ENCODE results near the gene SEC22B.
"Not testable (repeated sequence)": the region's sequence is repeated elsewhere in the genome, so short reads cannot be mapped to it uniquely, and the experiment has no call there.

Gene SEC22B

GRCh38 chr1:120144626-120145025, 31.7 kb downstream of the SEC22B start:
- not testable (repeated sequence) for DNase-seq

DNA sequence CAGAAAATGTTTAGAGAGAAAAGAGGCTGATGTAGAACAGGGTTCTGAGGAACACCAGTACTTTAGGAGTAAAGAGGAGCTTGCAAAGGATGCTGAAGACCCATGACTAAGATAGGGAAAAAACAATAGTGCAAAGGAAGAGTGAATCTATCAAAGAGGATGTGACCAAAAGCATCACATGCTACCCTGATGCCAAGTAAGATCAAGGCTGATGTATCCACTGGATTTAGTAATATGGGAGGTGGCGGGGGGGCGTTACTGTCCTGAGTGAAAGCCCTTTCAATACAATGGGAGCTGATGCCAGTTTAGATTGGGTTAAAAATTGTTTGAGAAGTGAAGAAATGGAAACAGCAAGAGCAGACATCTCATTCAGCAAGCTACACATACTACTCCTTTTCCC, 32.2 kb downstream of the SEC22B start:
- not testable (repeated sequence) for DNase-seq

GRCh38 chr1:120143334-120143733, 33.0 kb downstream of the SEC22B start:
- DNase-seq, result peak; percentile 62

- peak; percentile 84 for DNase-seq
Observed at GRCh38 chr1:120142512-120143263, 33.6 kb downstream of the SEC22B start.

DNA sequence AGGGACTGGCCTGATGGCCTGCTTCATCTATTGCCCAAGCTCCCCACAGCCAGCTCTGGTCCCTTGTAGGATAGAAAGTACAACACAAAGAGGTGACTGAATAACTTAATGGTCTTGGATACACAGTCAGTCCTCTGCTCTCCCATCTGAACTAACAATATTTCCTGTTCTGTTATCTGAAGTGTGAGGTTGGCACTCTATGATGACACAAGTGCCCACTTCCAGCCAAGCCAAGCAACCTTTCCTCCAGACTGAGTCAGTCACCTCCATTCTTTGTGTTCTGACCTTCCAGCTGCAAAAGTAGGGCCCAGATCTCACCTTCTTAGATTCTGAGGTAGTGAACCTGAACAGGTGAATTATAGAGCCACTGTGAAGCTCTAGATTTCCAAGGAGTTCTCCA, 34.5 kb downstream of the SEC22B start:
- not testable (repeated sequence) for DNase-seq

DNA sequence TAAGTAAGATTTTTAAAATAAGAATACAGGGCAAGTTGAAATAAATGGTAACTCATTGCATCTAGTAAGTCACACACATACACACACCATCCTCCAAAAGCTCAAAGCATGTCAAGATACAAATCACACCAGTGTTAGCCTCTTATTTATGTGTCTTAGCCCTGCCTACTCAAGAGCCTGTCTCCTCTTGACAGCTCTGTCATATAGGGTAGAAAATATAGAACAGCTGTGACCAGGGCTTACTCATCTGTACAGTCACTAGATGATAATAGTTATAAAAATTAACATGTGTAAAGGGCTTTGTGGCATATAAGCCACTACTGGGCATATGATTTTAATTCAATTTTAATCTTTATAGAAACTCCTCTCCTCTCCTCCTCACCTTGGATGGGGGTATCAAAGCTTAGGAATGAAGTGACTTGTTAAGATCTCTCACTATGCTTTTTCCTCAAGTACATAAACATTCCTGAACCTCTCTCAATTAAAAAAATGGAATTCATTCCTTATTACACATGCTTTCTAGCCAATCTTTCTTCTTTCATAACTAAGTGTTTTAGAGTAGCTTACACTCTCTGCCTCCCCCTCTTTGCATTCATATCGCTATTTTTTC, 35.6 kb downstream of the SEC22B start:
- not testable (repeated sequence) for DNase-seq

DNA sequence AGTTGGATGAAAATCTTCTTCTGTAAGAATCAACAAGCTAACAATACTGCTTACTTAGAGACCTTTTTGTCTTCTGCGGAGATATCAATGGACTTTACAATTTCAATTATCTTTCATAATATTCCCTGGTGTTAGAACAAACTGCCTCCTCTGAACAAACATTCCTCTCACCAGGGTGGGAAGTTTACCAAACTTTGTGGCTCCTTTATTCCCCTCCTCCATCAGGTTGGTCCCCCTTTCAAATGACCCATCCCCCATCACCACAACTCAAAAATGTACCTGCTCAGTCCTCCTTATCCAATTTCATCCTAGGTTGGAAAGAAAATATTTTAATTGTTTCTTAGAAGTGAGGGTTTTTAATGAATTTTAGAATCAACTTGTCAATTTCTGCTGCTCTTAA, 40.2 kb downstream of the SEC22B start:
- not testable (repeated sequence) for DNase-seq

DNA sequence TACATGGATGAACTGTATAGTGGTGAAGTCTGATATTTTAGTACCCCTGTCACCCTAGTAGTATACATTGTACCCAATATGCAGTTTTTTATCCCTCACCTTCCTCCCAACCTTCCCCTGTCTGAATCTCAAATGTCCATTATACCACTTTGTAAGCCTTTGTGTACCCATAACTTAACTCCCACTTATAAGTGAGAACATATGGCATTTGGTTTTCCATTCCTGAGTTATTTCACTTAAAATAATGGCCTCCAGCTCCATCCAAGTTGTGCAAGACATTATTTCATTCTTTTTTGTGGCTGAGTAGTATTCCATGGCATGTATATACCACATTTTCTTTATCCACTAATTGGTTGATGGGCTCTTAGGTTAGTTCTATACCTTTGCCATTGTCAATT, 42.4 kb downstream of the SEC22B start:
- not testable (repeated sequence) for DNase-seq

DNA sequence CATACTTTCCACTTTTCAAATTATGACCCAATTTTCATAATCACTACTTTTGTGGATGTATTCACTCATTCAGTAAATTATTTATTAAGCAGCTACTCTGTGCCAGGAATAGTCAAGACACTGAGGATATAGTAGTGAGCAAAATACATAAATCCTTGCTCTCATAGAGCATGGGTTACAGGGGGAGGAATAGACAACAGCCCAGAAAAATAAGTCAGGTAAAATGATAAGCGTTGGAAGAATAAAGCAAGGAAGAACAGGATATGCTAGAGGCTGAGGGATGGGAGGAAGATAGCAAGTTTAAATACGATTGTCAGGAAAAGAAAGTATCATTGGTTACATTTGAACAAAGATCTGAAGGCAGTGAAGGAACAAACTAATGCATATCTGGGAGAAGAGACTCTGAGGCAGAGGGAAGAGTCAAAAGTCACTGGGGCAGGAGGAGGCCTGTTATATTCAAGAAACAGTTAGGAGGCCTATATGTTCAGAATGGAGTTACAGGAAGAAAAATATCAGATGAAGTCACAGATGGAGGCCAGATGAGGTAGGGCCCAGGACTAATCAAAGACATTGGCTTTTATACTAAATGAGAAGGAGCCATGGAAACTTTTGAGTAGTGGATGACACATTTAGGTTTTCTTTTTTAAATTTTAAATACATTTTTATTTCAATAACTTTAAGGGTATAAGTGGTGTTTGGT, 42.9 kb downstream of the SEC22B start:
- no peak for DNase-seq

GRCh38 chr1:120132406-120132763, 43.9 kb downstream of the SEC22B start:
- DNase-seq, result not testable (repeated sequence)

- DNase-seq, result peak; percentile 34
Observed at GRCh38 chr1:120131611-120132405, 44.5 kb downstream of the SEC22B start.

- not testable (repeated sequence) for DNase-seq
Observed at GRCh38 chr1:120127921-120128320, 48.4 kb downstream of the SEC22B start.

GRCh38 chr1:120126216-120126615, 50.1 kb downstream of the SEC22B start:
- not testable (repeated sequence) for DNase-seq

DNA sequence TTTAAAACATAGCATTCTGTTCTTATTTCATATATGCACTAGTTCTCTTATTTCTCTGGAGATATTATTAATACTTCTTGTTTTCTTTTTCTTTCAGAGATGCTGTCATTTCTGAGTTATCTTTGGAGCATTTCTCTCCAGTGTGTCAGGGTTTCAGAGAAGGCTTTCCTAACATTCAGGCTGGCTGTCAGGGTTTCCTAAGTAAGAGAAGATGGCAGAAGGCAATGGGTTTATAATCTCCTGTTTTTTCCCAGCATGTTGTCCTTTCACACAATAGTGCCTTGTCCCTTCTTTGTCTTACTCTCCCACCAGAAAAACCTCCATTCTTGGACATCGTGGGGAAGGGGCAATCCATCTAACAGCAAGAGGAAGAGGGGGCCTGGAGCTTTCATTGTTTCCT, 51.7 kb downstream of the SEC22B start:
- not testable (repeated sequence) for DNase-seq

- DNase-seq, result peak; percentile 25
Observed at GRCh38 chr1:120123813-120124510, 52.4 kb downstream of the SEC22B start.

DNA sequence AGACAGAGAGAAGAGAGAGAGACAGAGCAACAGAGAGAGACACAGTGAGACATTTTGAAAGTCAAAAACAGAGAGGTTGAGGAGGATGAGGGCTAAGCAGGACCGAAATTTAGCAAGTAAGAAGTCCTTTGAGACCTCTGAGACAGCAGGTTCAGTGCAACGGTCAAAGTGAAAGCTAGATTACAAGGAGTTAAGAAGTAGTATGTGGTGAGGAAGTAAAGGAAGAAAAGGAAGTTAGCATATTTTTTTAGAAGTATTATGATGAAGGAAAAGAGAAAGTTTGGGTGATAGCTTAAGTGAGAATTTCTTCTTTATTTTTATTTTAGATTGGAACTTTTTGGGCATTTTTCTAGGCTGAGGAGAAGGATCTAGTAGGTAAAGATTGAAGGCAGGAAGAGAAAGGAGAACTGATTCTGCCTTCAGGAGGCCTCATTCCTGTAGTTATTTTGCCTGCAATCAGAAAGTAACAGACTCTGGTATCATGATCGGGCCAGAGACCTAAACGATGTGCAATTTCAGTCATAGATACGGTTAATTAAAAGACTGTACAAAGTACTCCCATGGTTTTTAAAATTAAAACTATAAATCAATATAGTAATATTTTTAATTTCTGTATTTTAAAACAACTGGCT, 53.9 kb downstream of the SEC22B start:
- DNase-seq, result not testable (repeated sequence)

DNA sequence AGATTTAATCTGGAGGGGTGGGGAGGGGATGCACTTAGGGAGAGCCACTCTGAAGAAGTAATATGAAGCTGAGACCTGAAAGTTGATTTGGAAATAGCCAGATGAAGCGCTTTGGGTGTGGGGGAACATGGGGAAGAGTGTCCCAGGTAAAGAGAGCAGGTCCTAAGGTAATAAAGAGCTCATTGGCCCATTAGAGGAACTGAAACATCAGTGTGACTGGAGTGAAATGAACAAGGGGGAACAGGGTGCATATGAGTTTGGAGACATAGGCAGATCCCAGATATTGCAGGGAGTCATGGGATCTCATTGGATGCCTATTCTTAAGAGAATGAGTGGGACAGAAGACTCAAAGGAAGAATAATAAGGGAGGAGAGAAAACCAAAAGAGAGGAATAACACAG, 54.5 kb downstream of the SEC22B start:
- not testable (repeated sequence) for DNase-seq

DNA sequence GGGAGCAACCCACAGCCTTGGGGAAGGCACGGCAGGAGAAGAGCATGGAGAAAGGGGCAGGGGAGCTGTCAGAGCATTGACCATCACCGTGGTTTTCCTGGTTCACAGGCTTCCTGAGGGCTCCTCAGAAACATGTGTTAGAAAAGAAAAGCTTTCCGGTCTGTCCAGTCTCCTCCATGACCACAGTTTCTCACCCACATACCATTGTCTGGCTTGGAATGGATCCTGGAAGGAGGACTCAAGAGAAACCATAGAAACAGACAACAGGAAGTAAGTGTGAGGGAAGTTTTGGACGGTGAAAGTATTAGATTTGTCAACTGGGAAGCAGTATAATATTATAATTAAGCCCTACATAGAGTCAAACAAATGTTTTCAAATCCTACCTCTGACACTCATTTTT, 55.8 kb downstream of the SEC22B start:
- DNase-seq, result not testable (repeated sequence)

GRCh38 chr1:120117371-120118177, 58.7 kb downstream of the SEC22B start:
- peak; percentile 18 for DNase-seq

GRCh38 chr1:120116094-120116493, 60.2 kb downstream of the SEC22B start:
- DNase-seq, result not testable (repeated sequence)

- DNase-seq, result not testable (repeated sequence)
Observed at GRCh38 chr1:120113134-120113533, 63.2 kb downstream of the SEC22B start.
